ENCODE data around the gene ANO1.

DNA sequence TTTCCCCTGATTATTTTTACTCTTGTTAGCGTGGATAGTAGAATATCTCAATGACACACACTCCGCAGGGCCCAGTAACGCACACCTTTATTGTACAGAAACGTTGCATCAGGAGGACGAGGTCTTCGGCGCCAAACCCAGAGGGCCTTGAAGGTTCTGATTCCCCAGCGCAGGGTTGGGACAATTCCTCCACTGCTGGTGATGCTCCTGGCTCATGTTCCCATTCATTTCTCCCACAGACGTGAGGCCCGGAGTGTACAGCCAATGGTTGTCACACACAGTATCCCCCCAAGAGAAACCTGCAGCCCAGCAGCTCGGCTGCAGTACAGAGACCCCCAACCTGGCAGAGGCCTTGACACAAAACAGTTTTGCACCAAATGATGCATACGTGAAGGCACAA, 6.1 kb upstream of the ANO1 start:
- TF ChIP-seq CTCF (IDR thresholded peaks at IDR 0.05; ENCODE audit: low read depth, low read length) (no peak), EZH2phosphoT487 (IDR thresholded peaks at IDR 0.05; ENCODE audit: low read depth) (no peak)

Measured in OCI-LY3 (cell line).